ENCODE measurements around the gene CHST3. TPM values are rescaled to one million over a fixed set of nuclear protein-coding genes. Genes with fewer than 3 reads are reported as not detected.

The CHST3 gene
- 31.9 and 45.5 TPM in 2 replicates for total RNA-seq

GRCh38 chr10:71964098-71964742, at the start of gene CHST3:
TSS of gene CHST3 (plus strand) at chr10:71964395. CDS start at chr10:72005843, 41,448 bp downstream.

Other genes with a start within 250 kb of the CHST3 start
- gene C10orf105, start 244.6 kb upstream of the CHST3 start, total RNA-seq, result not detected in 2 replicates
- 2.8 and 17.6 TPM in 2 replicates for gene VSIR, start 190.9 kb upstream of the CHST3 start, total RNA-seq
- 475 and 1,582 TPM in 2 replicates for gene PSAP, start 113.1 kb upstream of the CHST3 start, total RNA-seq
- gene SPOCK2, start 124.2 kb downstream of the CHST3 start, total RNA-seq, result 17.8 and 103 TPM in 2 replicates